Heart left ventricle (tissue), 16 donors: ENCODE measurements around the gene RAB12. TPM values are rescaled to one million over a fixed set of nuclear protein-coding genes. Genes with fewer than 3 reads are reported as not detected.

Experiments
- ATAC-seq, 4 donors: fragments of 200-7000 bp; cut with Tn5 transposase; one replicate each; pipeline ENCODE4 v1.9.1; 2020 to 2022; ENCODE audit warnings: moderate library complexity in 4 of 4, mild to moderate bottlenecking in 3 of 4, moderate number of reproducible peaks in 1 of 4
- DNase-seq, 5 donors: peaks; one replicate each; pipeline ENCODE4 v3.0.0-alpha.2; 2020
- H3K27ac ChIP-seq, 12 donors: fragments of 200-600 bp; sonication (generic) in 4 of 12; one replicate each; pipeline versions ENCODE4 v1.5.0 to v1.8.0; 2016 to 2022; ENCODE audit warnings: mild to moderate bottlenecking in 2 of 12
- H3K27me3 ChIP-seq, 9 donors: fragments of 200-600 bp; sonication (generic) in 2 of 9; one replicate each; pipeline versions ENCODE4 v1.5.1 to v1.8.0; 2016 to 2022; ENCODE audit warnings: mild to moderate bottlenecking in 3 of 9
- H3K36me3 ChIP-seq, 9 donors: fragments of 200-600 bp; sonication (generic) in 2 of 9; one replicate each; pipeline versions ENCODE4 v1.5.0 to v1.8.0; 2018 to 2022; ENCODE audit warnings: mild to moderate bottlenecking in 2 of 9
- H3K4me1 ChIP-seq, 12 donors: fragments of 200-600 bp; sonication (generic) in 4 of 12; one replicate each; pipeline versions ENCODE4 v1.5.0 to v1.8.0; 2016 to 2022; ENCODE audit warnings: mild to moderate bottlenecking in 3 of 12
- H3K4me3 ChIP-seq, 12 donors: fragments of 200-600 bp; sonication (generic) in 4 of 12; one replicate each; pipeline versions ENCODE4 v1.5.0 to v1.8.0; 2017 to 2022; ENCODE audit warnings: mild to moderate bottlenecking in 9 of 12, moderate library complexity in 4 of 12
- H3K9me3 ChIP-seq, 12 donors: fragments of 200-600 bp; sonication (generic) in 4 of 12; one replicate each; pipeline versions ENCODE4 v1.5.0 to v1.8.0; 2016 to 2022; ENCODE audit warnings: mild to moderate bottlenecking in 1 of 12
- POLR2A ChIP-seq, 2 donors: fragments of 450-650 bp; IDR thresholded peaks; one replicate each; pipeline ENCODE4 v1.6.1; 2017; ENCODE audit warnings: antibody characterized with exemption in 2 of 2, mild to moderate bottlenecking in 2 of 2, moderate library complexity in 2 of 2
- WGBS, 4 donors: extraction: QIAGEN DNeasy Blood & Tissue Kit in 2 of 4; methylation state at CpG; one replicate each; pipeline versions ENCODE4 v1.1.5 to v1.1.7; 2013 to 2018; 5-methylcytosine and 5-hydroxymethylcytosine counted together
- intact Hi-C, 10 donors: fragments of 100-400 bp; cut with DNase I; formaldehyde crosslinking; loops; one replicate each; pipeline versions ENCODE4 v1.11.1 to v1.14.2; 2022
- polyA plus RNA-seq, 2 donors: library from polyadenylated mRNA; stranded (reverse); fragments of 200-250 nt; gene quantifications; one replicate each; pipeline ENCODE4 v1.2.3, GENCODE V29; 2013
- total RNA-seq, 9 donors: library from RNA; depleted of rRNA in 2 of 9; stranded (reverse); fragments of >200 nt in 2 of 9; fragmentation: NEBNext Ultra II Directional in 3 of 9; extraction: Animal tissue kit (Norgen Biotek cat#: 25700) in 3 of 9; gene quantifications; one replicate each; pipeline versions ENCODE4 v1.1.0 to v1.2.4, GENCODE V29; 2016 to 2023
- TF ChIP-seq, protein P1 (sequence below), 12 donors: fragments of 200-600 bp; sonication (generic) in 4 of 12; IDR thresholded peaks; one replicate each; pipeline versions ENCODE4 v1.5.0 to v1.8.0; 2018 to 2022; ENCODE audit warnings: antibody characterized with exemption in 12 of 12, mild to moderate bottlenecking in 5 of 12
- donor health status: ischemic (EF 13 %, LVEDD 7.1; RV severe dilation, severe dysfunction).
- donor health status: healthy with polysubstance abuse.
- donor health status: DM: no; HTN: yes; CAD: no.
- donor health status: DM: no; HTN: no; CAD: no.
- donor health status: ischemic (EF 25% LVEDD 6.9; RV normal size, moderate dysfunction).
- donor health status: ischemic (EF 25% LVEDD 5.7; RV mildly dilated, moderate dysfunction).
- donor health status: healthy.
- donor health status: DM: yes; HTN: yes; CAD: no.
- donor health status: ischemic (EF 35%, LVEDD 5.7; RV mildly dilated, moderate dysfunction).
- donor health status: nonischemic (EF 11% LVEDD 7.7; RV severe dilation, severe dysfunction).
- donor health status: DM: yes; HTN: yes; CAD: no.
- donor health status: PGD.
- donor health status: ischemic (EF 29% LVEDD 5.4; RV normal size, mild dysfunction).
- donor health status: nonischemic (EF 23%, LVEDD 6.1; RV moderate dilation, normal function).

The RAB12 gene
- total and polyA plus RNA-seq, 11 donors = 51.5 to 123 (median 82.3) TPM

GRCh38 chr18:8602557-8602956 lies 6.7 kb upstream of the RAB12 start:
- TF ChIP-seq POLR2A (IDR thresholded peaks at IDR 0.05) = no peak
- TF ChIP-seq, protein P1, sequence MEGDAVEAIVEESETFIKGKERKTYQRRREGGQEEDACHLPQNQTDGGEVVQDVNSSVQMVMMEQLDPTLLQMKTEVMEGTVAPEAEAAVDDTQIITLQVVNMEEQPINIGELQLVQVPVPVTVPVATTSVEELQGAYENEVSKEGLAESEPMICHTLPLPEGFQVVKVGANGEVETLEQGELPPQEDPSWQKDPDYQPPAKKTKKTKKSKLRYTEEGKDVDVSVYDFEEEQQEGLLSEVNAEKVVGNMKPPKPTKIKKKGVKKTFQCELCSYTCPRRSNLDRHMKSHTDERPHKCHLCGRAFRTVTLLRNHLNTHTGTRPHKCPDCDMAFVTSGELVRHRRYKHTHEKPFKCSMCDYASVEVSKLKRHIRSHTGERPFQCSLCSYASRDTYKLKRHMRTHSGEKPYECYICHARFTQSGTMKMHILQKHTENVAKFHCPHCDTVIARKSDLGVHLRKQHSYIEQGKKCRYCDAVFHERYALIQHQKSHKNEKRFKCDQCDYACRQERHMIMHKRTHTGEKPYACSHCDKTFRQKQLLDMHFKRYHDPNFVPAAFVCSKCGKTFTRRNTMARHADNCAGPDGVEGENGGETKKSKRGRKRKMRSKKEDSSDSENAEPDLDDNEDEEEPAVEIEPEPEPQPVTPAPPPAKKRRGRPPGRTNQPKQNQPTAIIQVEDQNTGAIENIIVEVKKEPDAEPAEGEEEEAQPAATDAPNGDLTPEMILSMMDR (IDR thresholded peaks at IDR 0.05) = no peak
- intact Hi-C loops = loop anchor here in 1 of 10 donors (10.0 kb wide), 1 partner anchor 58 kb away; no protein-coding TSS in a partner anchor
- no peaks in the 10 kb centered on the region for H3K36me3 ChIP-seq
- DNase-seq (no peak), ATAC-seq (no peak)
- 88 to 96% (median 95%) methylated on average over 2 of the region's 2 CpGs for WGBS, 4 donors
- peaks cover 0 to 23% (median 0%) of the 10 kb centered on the region in 12 donors for H3K4me1 ChIP-seq
- H3K9me3 ChIP-seq = no peaks in the 10 kb centered on the region
- no peak overlapping the region for H3K4me3 ChIP-seq
- no peaks in the 10 kb centered on the region for H3K27me3 ChIP-seq
- no peak overlapping the region for H3K27ac ChIP-seq

- DNase-seq (no peak), ATAC-seq (no peak)
- Histone ChIP-seq H3K36me3 (no peaks in the 10 kb centered on the region), H3K4me3 (peak overlapping the region in 5 of 12 donors; percentile 14 to 48 (median 20)), H3K4me1 (peaks cover 0 to 33% (median 3%) of the 10 kb centered on the region in 12 donors), H3K9me3 (no peaks in the 10 kb centered on the region), H3K27me3 (no peaks in the 10 kb centered on the region), H3K27ac (peak overlapping the region in 1 of 12 donors; percentile 45)
- TF ChIP-seq POLR2A (IDR thresholded peaks at IDR 0.05) = no peak
- TF ChIP-seq, protein P1 (IDR thresholded peaks at IDR 0.05) = no peak
- intact Hi-C loops = loop anchor here in 1 of 10 donors (10.0 kb wide), 1 partner anchor 59 kb away; no protein-coding TSS in a partner anchor
- WGBS, 4 donors = 52 to 65% (median 58%) methylated on average over 14 of the region's 14 CpGs
Observed at GRCh38 chr18:8603663-8604520, 5.3 kb upstream of the RAB12 start.

- H3K9me3 ChIP-seq = no peaks in the 10 kb centered on the region
- H3K27ac ChIP-seq = no peak overlapping the region
- peaks cover 0 to 42% (median 8%) of the 10 kb centered on the region in 12 donors for H3K4me1 ChIP-seq
- H3K36me3 ChIP-seq = no peaks in the 10 kb centered on the region
- H3K27me3 ChIP-seq = no peaks in the 10 kb centered on the region
- no peak overlapping the region for H3K4me3 ChIP-seq
- intact Hi-C loops = loop anchor here in 2 of 10 donors (5.0 to 10.0 kb wide), 2 partner anchors 44 to 61 kb away; no protein-coding TSS in a partner anchor
- WGBS, 4 donors = 89 to 91% (median 90%) methylated on average over 8 of the region's 8 CpGs
- ATAC-seq (no peak), DNase-seq (no peak)
- TF ChIP-seq POLR2A (IDR thresholded peaks at IDR 0.05) = no peak
- TF ChIP-seq, protein P1 (IDR thresholded peaks at IDR 0.05) = no peak
Observed at GRCh38 chr18:8605974-8606373, 3.3 kb upstream of the RAB12 start.
